Osteoblast (primary cell): ENCODE results near the gene MCM9. TPM values are rescaled to one million over a fixed set of nuclear protein-coding genes. Genes with fewer than 3 reads are reported as not detected.

ENCODE experiments used
- DNase-seq: peaks from one replicate; pipeline ENCODE4 v3.0.0; 2011; ENCODE audit warnings: low spot score, mixed read lengths; ENCODE audit not compliant: insufficient read length; ENCODE audit errors: missing footprints
- H2AFZ ChIP-seq: 2 replicates; pipeline ENCODE4 v1.6.0; 2011; ENCODE audit warnings: mild to moderate bottlenecking, low read length
- H3K27ac ChIP-seq: 2 replicates; pipeline ENCODE4 v1.5.1; 2011; ENCODE audit warnings: mild to moderate bottlenecking, low read depth, low read length, moderate library complexity
- H3K27me3 ChIP-seq: 2 replicates; pipeline ENCODE4 v1.6.0; 2012; ENCODE audit warnings: mild to moderate bottlenecking, control low read depth, inconsistent platforms, low read length, moderate library complexity; ENCODE audit not compliant: insufficient read depth
- H3K36me3 ChIP-seq: 2 replicates; pipeline ENCODE4 v1.5.1; 2011; ENCODE audit warnings: mild to moderate bottlenecking, low read length, control low read depth, moderate library complexity; ENCODE audit not compliant: insufficient read depth
- H3K4me1 ChIP-seq: 2 replicates; pipeline ENCODE4 v1.5.1; 2011; ENCODE audit warnings: mild to moderate bottlenecking, low read length, control low read depth, moderate library complexity; ENCODE audit not compliant: insufficient read depth
- H3K4me2 ChIP-seq: 2 replicates; pipeline ENCODE4 v1.6.0; 2011; ENCODE audit warnings: mild to moderate bottlenecking, low read length; ENCODE audit not compliant: insufficient read depth
- H3K4me3 ChIP-seq: fragments of 200-600 bp; sonication (generic); 3 replicates; pipeline ENCODE4 v1.5.1; 2012; ENCODE audit warnings: mild to moderate bottlenecking, low read length, inconsistent platforms; ENCODE audit not compliant: insufficient read depth
- H3K79me2 ChIP-seq: 2 replicates; pipeline ENCODE4 v1.6.0; 2012; ENCODE audit warnings: mild to moderate bottlenecking, low read length, control low read depth, inconsistent platforms; ENCODE audit not compliant: insufficient read depth
- H3K9me3 ChIP-seq: 2 replicates; pipeline ENCODE4 v1.5.1; 2011; ENCODE audit warnings: low read depth, low read length, control low read depth
- H4K20me1 ChIP-seq: 2 replicates; pipeline ENCODE4 v1.6.0; 2012; ENCODE audit warnings: mild to moderate bottlenecking, low read length, control low read depth; ENCODE audit not compliant: insufficient read depth
- CTCF ChIP-seq: IDR thresholded peaks from 2 replicates; pipeline ENCODE4 v1.5.1; 2011; ENCODE audit warnings: mild to moderate bottlenecking, low read depth, low read length, moderate library complexity; ENCODE audit errors: extremely low read depth
- total RNA-seq: library from RNA; depleted of rRNA; stranded (reverse); fragments of >200 nt; gene quantifications from 2 replicates; pipeline ENCODE4 v1.2.3, GENCODE V29; 2012

The MCM9 gene
- total RNA-seq, 1 donor, result 15.2 TPM

- Histone ChIP-seq H3K9me3 (no peaks in the 10 kb centered on the region), H3K79me2 (peaks cover 53% of the 10 kb centered on the region), H3K4me2 (no peak overlapping the region), H3K4me1 (peaks cover 10% of the 10 kb centered on the region), H2AFZ (no peak overlapping the region), H3K27ac (no peak overlapping the region), H4K20me1 (no peaks in the 10 kb centered on the region), H3K27me3 (no peaks in the 10 kb centered on the region), H3K4me3 (no peak overlapping the region), H3K36me3 (peaks cover 33% of the 10 kb centered on the region)
- no peak for DNase-seq
- TF ChIP-seq CTCF, result no peak
These were observed 31.8 kb downstream of the MCM9 start for GRCh38 chr6:118903138-118903537.

DNA sequence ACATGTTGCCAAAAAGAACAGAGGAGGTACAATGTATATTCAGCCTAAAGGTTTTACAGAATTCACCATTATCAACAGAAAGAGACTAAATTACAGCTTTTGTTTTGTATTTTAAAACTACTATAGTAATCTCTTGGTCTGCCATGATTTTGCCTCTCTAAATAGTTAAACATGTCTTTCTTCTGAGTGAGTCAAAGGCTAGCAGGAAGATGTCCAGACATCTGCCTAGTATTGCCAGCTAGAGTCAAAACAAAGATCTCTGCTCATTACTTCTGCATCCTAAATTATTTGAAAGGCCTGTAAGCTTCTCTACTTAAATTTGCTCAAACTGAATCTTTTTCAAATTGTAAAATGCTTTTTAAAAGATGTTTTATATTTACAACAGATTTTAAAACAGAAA lies 32.2 kb downstream of the MCM9 start:
- no peak overlapping the region for H3K4me2 ChIP-seq
- DNase-seq, result no peak
- peaks cover 28% of the 10 kb centered on the region for H3K36me3 ChIP-seq
- TF ChIP-seq CTCF, result no peak
- H3K4me3 ChIP-seq, result no peak overlapping the region
- H2AFZ ChIP-seq, result no peak overlapping the region
- H3K27ac ChIP-seq, result peak overlapping the region; percentile 19
- H3K27me3 ChIP-seq, result no peaks in the 10 kb centered on the region
- H3K4me1 ChIP-seq, result peaks cover 10% of the 10 kb centered on the region
- peaks cover 57% of the 10 kb centered on the region for H3K79me2 ChIP-seq
- H3K9me3 ChIP-seq, result no peaks in the 10 kb centered on the region
- no peaks in the 10 kb centered on the region for H4K20me1 ChIP-seq

DNA sequence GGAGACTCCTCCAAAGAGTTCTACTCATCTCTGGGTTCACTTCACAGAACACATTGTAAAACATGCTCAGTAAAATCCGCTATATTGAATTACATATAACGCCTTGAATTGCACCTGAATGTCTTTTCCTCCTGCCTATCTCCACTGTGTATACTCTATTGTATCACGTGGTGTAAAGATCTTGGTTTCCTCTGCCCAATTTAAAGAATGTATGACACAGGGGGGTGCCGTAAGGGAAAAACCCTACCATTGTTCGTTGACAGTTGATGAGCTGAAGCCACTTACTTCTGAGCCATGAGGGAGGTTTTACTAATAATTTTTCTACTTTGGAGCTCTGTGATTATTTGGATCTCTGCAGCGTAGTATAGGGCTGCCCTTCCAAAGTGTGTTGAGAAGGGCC lies 35.0 kb downstream of the MCM9 start:
- H3K4me1 ChIP-seq, result peaks cover 23% of the 10 kb centered on the region
- H3K27ac ChIP-seq, result no peak overlapping the region
- H2AFZ ChIP-seq, result no peak overlapping the region
- no peak overlapping the region for H3K4me2 ChIP-seq
- no peak for DNase-seq
- no peak for TF ChIP-seq CTCF
- H3K27me3 ChIP-seq, result no peaks in the 10 kb centered on the region
- H4K20me1 ChIP-seq, result no peaks in the 10 kb centered on the region
- H3K36me3 ChIP-seq, result peaks cover 7% of the 10 kb centered on the region
- peaks cover 79% of the 10 kb centered on the region for H3K79me2 ChIP-seq
- H3K9me3 ChIP-seq, result no peaks in the 10 kb centered on the region
- no peak overlapping the region for H3K4me3 ChIP-seq

- Histone ChIP-seq H3K4me2 (no peak overlapping the region), H4K20me1 (no peaks in the 10 kb centered on the region), H3K4me1 (peaks cover 17% of the 10 kb centered on the region), H2AFZ (no peak overlapping the region), H3K9me3 (no peaks in the 10 kb centered on the region), H3K79me2 (peaks cover 74% of the 10 kb centered on the region), H3K27ac (no peak overlapping the region), H3K36me3 (peaks cover 4% of the 10 kb centered on the region), H3K4me3 (no peak overlapping the region), H3K27me3 (no peaks in the 10 kb centered on the region)
- DNase-seq, result no peak
- no peak for TF ChIP-seq CTCF
These were observed 37.6 kb downstream of the MCM9 start for GRCh38 chr6:118897386-118897785.
